A549 (cell line): Measurements from ENCODE around the gene ERMARD.

Experiments
- HES2 ChIP-seq: fragments of >200 bp; sonication (Bioruptor Twin); formaldehyde crosslinking; IDR thresholded peaks from 2 replicates; pipeline ENCODE4 v1.6.1; 2016
- KDM5A ChIP-seq: fragments of 200-600 bp; sonication (generic); IDR thresholded peaks from 2 replicates; pipeline ENCODE4 v1.6.1; 2016; ENCODE audit warnings: antibody characterized with exemption, mild to moderate bottlenecking

GRCh38 chr6:169795196-169795595 lies 43.8 kb downstream of the ERMARD start:
- TF ChIP-seq KDM5A = no peak
- TF ChIP-seq HES2 = no peak
